ENCODE data around the gene KY. TPM values are rescaled to one million over a fixed set of nuclear protein-coding genes. Genes with fewer than 3 reads are reported as not detected.
A peak's percentile ranks its signal among the peaks of the same experiment; 100 is the strongest.

Gene KY
- total RNA-seq: not detected
- 0.36 TPM for polyA plus RNA-seq

- Mint-ChIP-seq H3K27ac (no peak within 1 kb of the TSS), H3K4me3 (peak within 1 kb of the TSS in 4 of 7 donors; percentile 19 to 63 (median 51)), H3K9me3 (no peaks in the 10 kb centered on the region), H3K36me3 (no peaks in the 10 kb centered on the region), H3K27me3 (peaks cover 9 to 47% of the 10 kb centered on the region in 2 donors), H3K4me1 (peaks cover 0 to 9% (median 0%) of the 10 kb centered on the region in 3 donors)
- Histone ChIP-seq H3K36me3 (ENCODE audit: insufficient read depth, low read length) (no peaks in the 10 kb centered on the region), H3K27ac (ENCODE audit: low read depth, low read length) (no peak within 1 kb of the TSS), H3K4me3 (ENCODE audit: low read length) (no peak within 1 kb of the TSS), H3K4me1 (ENCODE audit: insufficient read depth, low read length) (no peaks in the 10 kb centered on the region), H3K9me3 (ENCODE audit: low read length) (no peaks in the 10 kb centered on the region), H3K27me3 (ENCODE audit: insufficient read depth, low read length, poor library complexity, severe bottlenecking) (no peaks in the 10 kb centered on the region)
- no peak for DNase-seq
- CTCF ChIA-PET: no interaction called here
- POLR2A ChIA-PET: no interaction called here
Observed at GRCh38 chr3:134650431-134651346, at the start of gene KY. Gene KY, minus strand, starts transcription at chr3:134651022. Its CDS starts 62 bp downstream, at chr3:134650960.

- Mint-ChIP-seq H3K27me3 (peaks cover 2 to 8% of the 10 kb centered on the region in 2 donors), H3K36me3 (no peaks in the 10 kb centered on the region), H3K4me1 (no peaks in the 10 kb centered on the region), H3K27ac (no peak overlapping the region), H3K4me3 (no peak overlapping the region), H3K9me3 (peaks cover 0 to 2% (median 0%) of the 10 kb centered on the region in 5 donors)
- no peak overlapping the region for H3K27ac ChIP-seq (ENCODE audit: low read depth, low read length)
- DNase-seq: no peak
- H3K9me3 ChIP-seq (ENCODE audit: low read length): no peaks in the 10 kb centered on the region
- H3K27me3 ChIP-seq (ENCODE audit: insufficient read depth, low read length, poor library complexity, severe bottlenecking): no peaks in the 10 kb centered on the region
- H3K4me1 ChIP-seq (ENCODE audit: insufficient read depth, low read length): no peaks in the 10 kb centered on the region
- no peak overlapping the region for H3K4me3 ChIP-seq (ENCODE audit: low read length)
- H3K36me3 ChIP-seq (ENCODE audit: insufficient read depth, low read length): no peaks in the 10 kb centered on the region
- POLR2A ChIA-PET: no interaction called here
- CTCF ChIA-PET: no interaction called here
Observed at GRCh38 chr3:134699721-134700120, 48.9 kb upstream of the KY start.

- H3K27me3 Mint-ChIP-seq: peaks cover 2 to 8% of the 10 kb centered on the region in 2 donors
- Histone ChIP-seq H3K9me3 (ENCODE audit: low read length) (no peaks in the 10 kb centered on the region), H3K27ac (ENCODE audit: low read depth, low read length) (no peak overlapping the region), H3K36me3 (ENCODE audit: insufficient read depth, low read length) (no peaks in the 10 kb centered on the region), H3K27me3 (ENCODE audit: insufficient read depth, low read length, poor library complexity, severe bottlenecking) (no peaks in the 10 kb centered on the region), H3K4me3 (ENCODE audit: low read length) (no peak overlapping the region), H3K4me1 (ENCODE audit: insufficient read depth, low read length) (no peaks in the 10 kb centered on the region)
- H3K4me3 Mint-ChIP-seq: no peak overlapping the region
- H3K27ac Mint-ChIP-seq: no peak overlapping the region
- POLR2A ChIA-PET: no interaction called here
- DNase-seq: no peak
- no peaks in the 10 kb centered on the region for H3K36me3 Mint-ChIP-seq
- CTCF ChIA-PET: no interaction called here
- H3K4me1 Mint-ChIP-seq: no peaks in the 10 kb centered on the region
- H3K9me3 Mint-ChIP-seq: peaks cover 0 to 2% (median 0%) of the 10 kb centered on the region in 5 donors
Observed at GRCh38 chr3:134699141-134699711, 48.4 kb upstream of the KY start.

- CTCF ChIA-PET: no interaction called here
- Mint-ChIP-seq H3K4me1 (no peaks in the 10 kb centered on the region), H3K27ac (no peak overlapping the region), H3K27me3 (peaks cover 2 to 8% of the 10 kb centered on the region in 2 donors), H3K4me3 (no peak overlapping the region), H3K36me3 (no peaks in the 10 kb centered on the region), H3K9me3 (peaks cover 0 to 2% (median 0%) of the 10 kb centered on the region in 5 donors)
- Histone ChIP-seq H3K9me3 (ENCODE audit: low read length) (no peaks in the 10 kb centered on the region), H3K36me3 (ENCODE audit: insufficient read depth, low read length) (no peaks in the 10 kb centered on the region), H3K4me1 (ENCODE audit: insufficient read depth, low read length) (no peaks in the 10 kb centered on the region), H3K27ac (ENCODE audit: low read depth, low read length) (no peak overlapping the region), H3K4me3 (ENCODE audit: low read length) (no peak overlapping the region), H3K27me3 (ENCODE audit: insufficient read depth, low read length, poor library complexity, severe bottlenecking) (no peaks in the 10 kb centered on the region)
- POLR2A ChIA-PET: no interaction called here
- no peak for DNase-seq
Observed at GRCh38 chr3:134697830-134698689, 47.2 kb upstream of the KY start.

- Histone ChIP-seq H3K4me3 (ENCODE audit: low read length) (no peak overlapping the region), H3K4me1 (ENCODE audit: insufficient read depth, low read length) (no peaks in the 10 kb centered on the region), H3K27ac (ENCODE audit: low read depth, low read length) (no peak overlapping the region), H3K9me3 (ENCODE audit: low read length) (no peaks in the 10 kb centered on the region), H3K27me3 (ENCODE audit: insufficient read depth, low read length, poor library complexity, severe bottlenecking) (no peaks in the 10 kb centered on the region), H3K36me3 (ENCODE audit: insufficient read depth, low read length) (no peaks in the 10 kb centered on the region)
- no peaks in the 10 kb centered on the region for H3K36me3 Mint-ChIP-seq
- H3K27ac Mint-ChIP-seq: no peak overlapping the region
- POLR2A ChIA-PET: no interaction called here
- peaks cover 0 to 6% (median 0%) of the 10 kb centered on the region in 5 donors for H3K9me3 Mint-ChIP-seq
- no peak overlapping the region for H3K4me3 Mint-ChIP-seq
- CTCF ChIA-PET: no interaction called here
- no peak for DNase-seq
- H3K27me3 Mint-ChIP-seq: peaks cover 7 to 8% of the 10 kb centered on the region in 2 donors
- H3K4me1 Mint-ChIP-seq: no peaks in the 10 kb centered on the region
Observed at GRCh38 chr3:134696155-134696554, 45.3 kb upstream of the KY start.

- H3K9me3 Mint-ChIP-seq: peaks cover 0 to 6% (median 0%) of the 10 kb centered on the region in 5 donors
- Histone ChIP-seq H3K36me3 (ENCODE audit: insufficient read depth, low read length) (no peaks in the 10 kb centered on the region), H3K27me3 (ENCODE audit: insufficient read depth, low read length, poor library complexity, severe bottlenecking) (no peaks in the 10 kb centered on the region), H3K9me3 (ENCODE audit: low read length) (no peaks in the 10 kb centered on the region), H3K4me1 (ENCODE audit: insufficient read depth, low read length) (no peaks in the 10 kb centered on the region), H3K27ac (ENCODE audit: low read depth, low read length) (no peak overlapping the region), H3K4me3 (ENCODE audit: low read length) (no peak overlapping the region)
- H3K27ac Mint-ChIP-seq: no peak overlapping the region
- peaks cover 2 to 6% of the 10 kb centered on the region in 2 donors for H3K27me3 Mint-ChIP-seq
- no peaks in the 10 kb centered on the region for H3K4me1 Mint-ChIP-seq
- H3K36me3 Mint-ChIP-seq: no peaks in the 10 kb centered on the region
- POLR2A ChIA-PET: no interaction called here
- CTCF ChIA-PET: no interaction called here
- no peak overlapping the region for H3K4me3 Mint-ChIP-seq
- DNase-seq: no peak
Observed at GRCh38 chr3:134694946-134695543, 44.2 kb upstream of the KY start.

GRCh38 chr3:134694466-134694865 lies 43.6 kb upstream of the KY start:
- ChIA-PET CTCF (no interaction called here), POLR2A (no interaction called here)
- H3K4me3 Mint-ChIP-seq: no peak overlapping the region
- H3K27ac Mint-ChIP-seq: no peak overlapping the region
- no peaks in the 10 kb centered on the region for H3K27me3 ChIP-seq (ENCODE audit: insufficient read depth, low read length, poor library complexity, severe bottlenecking)
- H3K9me3 Mint-ChIP-seq: peaks cover 0 to 6% (median 0%) of the 10 kb centered on the region in 5 donors
- no peak overlapping the region for H3K4me3 ChIP-seq (ENCODE audit: low read length)
- no peaks in the 10 kb centered on the region for H3K9me3 ChIP-seq (ENCODE audit: low read length)
- no peak for DNase-seq
- H3K27me3 Mint-ChIP-seq: peaks cover under 1 to 6% of the 10 kb centered on the region in 2 donors
- H3K4me1 Mint-ChIP-seq: no peaks in the 10 kb centered on the region
- no peaks in the 10 kb centered on the region for H3K4me1 ChIP-seq (ENCODE audit: insufficient read depth, low read length)
- no peaks in the 10 kb centered on the region for H3K36me3 ChIP-seq (ENCODE audit: insufficient read depth, low read length)
- no peak overlapping the region for H3K27ac ChIP-seq (ENCODE audit: low read depth, low read length)
- no peaks in the 10 kb centered on the region for H3K36me3 Mint-ChIP-seq

All from CD8-positive, alpha-beta memory T cell (primary cell).